Measurements from ENCODE around the gene CTNNA1.

Gene CTNNA1

DNA sequence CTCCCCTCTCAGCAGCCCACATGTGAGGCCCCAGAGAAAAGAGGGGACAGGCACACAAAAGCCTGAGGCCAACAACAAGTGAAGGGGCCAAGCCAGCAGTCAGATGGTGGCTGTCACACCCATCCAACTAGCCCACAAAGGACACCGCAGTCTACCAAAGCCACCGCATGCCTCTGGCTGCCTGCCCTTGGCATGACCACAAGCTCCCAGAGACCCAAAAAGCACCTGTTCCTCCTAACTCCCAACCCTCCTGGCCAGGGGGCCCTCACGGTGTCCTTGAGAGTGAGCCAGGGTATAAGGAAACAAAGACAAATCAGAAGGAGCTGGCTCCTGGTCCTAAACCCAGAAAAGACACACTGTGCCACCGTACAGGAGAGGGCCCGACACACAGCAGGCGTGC is 199.7 kb downstream of the CTNNA1 start:
- DNase-seq: no peak

GRCh38 chr5:138953387-138954256 is 200.4 kb downstream of the CTNNA1 start:
- peak; percentile 75 for DNase-seq

- DNase-seq: no peak
Measured at GRCh38 chr5:138954257-138955012, 201.2 kb downstream of the CTNNA1 start.

GRCh38 chr5:138955013-138955660 is 201.9 kb downstream of the CTNNA1 start:
- DNase-seq: no peak

DNA sequence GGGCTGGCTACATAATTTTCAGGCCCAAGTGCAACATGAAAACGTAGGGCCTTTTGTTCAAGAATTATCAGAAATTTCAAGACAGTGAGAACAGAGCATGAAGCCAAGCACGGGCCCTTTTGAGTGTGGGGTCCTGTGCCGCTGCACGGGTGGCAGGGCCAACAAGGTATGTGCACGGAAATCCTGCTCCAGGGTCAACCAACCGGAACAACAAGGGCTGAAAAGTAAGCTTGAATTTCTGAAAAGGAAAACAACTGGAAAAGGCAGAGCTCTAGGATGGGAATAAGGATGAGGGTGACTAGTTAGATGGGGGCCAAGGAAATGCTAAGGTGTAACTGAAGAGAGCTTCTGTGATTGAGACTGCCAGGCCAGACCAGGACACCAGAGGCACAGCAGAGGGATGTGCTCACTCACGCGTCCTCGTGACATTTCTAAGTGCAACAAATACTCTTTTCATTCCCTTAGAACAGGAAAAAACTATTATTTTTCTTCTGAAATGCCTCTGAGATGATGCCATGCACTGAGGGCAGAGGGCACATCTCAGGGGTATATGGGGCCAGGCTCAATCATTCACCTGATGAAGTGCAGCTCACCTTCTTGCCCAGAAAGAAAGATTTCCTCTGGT is 202.6 kb downstream of the CTNNA1 start:
- no peak for DNase-seq

DNA sequence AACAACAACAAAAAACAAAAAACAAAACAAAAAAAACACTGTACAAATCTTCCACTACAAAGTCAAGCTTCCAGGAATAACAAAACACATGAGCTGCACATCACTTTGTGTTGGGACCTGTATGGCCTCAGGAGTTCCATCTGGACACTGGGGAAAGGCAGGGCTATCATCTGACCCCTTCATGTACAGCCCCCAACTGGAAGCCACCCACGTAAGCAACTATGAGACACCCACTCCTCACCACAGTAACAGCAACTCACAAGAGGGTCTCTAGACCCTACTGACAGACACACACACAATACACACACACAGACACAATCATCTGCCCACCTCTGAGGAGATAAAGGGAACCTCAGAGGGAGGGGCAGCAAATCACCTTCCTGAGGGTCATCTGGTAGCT is 203.6 kb downstream of the CTNNA1 start:
- DNase-seq: no peak

- DNase-seq: no peak
Measured at GRCh38 chr5:138960145-138960692, 207.0 kb downstream of the CTNNA1 start.

GRCh38 chr5:138961221-138961620 is 208.0 kb downstream of the CTNNA1 start:
- DNase-seq: no peak

- no peak for DNase-seq
Measured at GRCh38 chr5:138961729-138962128, 208.5 kb downstream of the CTNNA1 start.

DNA sequence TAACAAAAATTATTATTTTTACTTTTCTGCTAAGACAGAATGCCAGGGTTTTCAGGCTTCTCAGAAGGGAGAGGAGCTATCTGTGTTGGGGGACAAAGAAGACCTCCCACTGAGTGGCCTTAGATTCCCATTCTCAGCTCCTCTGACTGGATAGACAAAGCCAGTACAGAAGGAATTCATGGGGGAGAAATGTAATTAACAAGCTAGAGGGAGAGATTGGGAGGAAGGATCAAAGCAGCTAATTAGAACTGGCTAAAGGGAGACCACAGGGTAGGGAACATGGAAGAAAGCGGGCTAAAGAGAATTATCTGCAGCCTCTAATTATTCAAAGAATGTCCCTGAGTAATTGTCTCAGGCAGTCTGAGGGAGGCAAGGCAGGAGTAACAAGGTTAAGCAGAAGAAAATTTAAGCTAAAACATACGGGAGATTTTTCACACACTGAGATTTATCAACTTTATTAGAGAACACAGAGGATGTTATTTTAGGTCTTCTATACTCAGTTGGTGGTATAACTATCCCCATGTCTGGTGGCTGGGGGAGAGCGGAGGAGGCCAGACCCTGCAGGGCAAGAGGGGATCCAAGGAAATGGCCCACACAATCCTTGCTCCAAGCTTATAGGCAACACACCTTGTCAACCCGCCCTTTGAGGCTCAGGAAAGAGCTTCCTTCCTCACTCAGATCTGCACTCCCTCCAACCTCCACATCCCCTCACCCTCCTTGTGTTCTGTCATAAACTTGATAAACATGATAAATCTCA is 209.6 kb downstream of the CTNNA1 start:
- peak; percentile 40 for DNase-seq

DNA sequence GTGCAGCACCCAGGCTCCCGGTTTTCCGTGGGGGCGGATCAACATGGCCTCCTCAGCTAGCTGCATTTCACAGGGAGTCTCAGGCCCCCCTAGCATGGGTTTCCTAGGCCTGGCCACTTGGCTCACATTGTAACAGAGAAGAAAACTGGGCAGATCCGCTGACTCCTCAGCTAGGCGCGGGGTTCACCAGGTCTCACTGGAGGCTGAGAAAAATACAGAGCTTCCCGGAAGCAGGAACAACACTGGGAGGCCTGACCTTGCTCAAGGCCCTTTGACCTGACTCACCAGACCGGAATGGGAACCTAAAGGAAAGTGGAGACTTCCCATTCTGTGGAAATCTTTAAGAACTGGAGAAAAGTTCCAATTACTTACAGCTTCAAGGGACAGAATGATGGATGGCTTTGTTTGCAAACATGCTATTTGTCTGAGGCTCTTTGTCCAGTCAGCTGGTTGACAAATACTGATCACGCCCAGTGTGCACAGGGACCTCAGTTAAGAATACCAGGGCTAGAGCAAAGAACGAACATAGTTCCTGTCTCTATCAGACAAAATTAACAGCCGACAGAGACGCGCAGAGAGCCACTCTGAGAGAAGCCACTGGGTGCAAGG is 210.6 kb downstream of the CTNNA1 start:
- no peak for DNase-seq

GRCh38 chr5:138964647-138965201 is 211.5 kb downstream of the CTNNA1 start:
- DNase-seq: no peak

- no peak for DNase-seq
Measured at GRCh38 chr5:138965626-138966025, 212.4 kb downstream of the CTNNA1 start.

DNA sequence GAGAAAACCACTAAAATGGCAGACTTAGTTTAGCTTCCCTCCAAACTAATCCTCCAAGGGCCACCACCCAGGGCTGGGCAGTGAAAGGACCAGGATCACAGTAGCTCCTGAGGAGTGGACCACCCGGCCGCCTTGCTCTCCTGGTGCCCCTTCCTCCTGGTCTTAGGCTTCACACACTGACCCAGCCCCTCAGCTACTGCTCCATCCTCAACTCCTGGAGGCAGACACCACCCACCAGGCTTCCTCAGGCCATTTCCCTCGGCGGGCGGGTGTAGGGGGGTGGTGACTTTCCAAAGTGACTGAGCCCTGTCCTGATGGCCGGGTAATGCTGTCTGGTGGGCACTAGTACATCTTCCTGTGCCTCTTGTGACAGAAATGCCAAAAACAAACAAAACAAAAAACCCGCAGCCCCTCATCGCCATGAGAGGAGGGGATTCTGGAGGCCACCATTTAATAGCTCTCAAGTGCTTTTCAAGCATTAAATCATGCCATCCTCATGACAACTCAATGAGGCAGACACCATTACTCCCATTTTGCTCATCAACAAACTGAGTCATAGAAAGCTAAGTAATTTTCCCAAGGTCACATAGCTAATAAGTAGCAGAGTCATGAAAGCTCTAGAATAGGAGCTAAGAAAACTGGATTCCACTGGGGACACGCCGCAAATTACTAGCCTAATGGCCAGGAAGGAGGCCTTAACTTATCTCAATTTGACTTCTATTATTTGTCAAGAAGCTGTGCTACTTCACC is 213.2 kb downstream of the CTNNA1 start:
- no peak for DNase-seq

DNA sequence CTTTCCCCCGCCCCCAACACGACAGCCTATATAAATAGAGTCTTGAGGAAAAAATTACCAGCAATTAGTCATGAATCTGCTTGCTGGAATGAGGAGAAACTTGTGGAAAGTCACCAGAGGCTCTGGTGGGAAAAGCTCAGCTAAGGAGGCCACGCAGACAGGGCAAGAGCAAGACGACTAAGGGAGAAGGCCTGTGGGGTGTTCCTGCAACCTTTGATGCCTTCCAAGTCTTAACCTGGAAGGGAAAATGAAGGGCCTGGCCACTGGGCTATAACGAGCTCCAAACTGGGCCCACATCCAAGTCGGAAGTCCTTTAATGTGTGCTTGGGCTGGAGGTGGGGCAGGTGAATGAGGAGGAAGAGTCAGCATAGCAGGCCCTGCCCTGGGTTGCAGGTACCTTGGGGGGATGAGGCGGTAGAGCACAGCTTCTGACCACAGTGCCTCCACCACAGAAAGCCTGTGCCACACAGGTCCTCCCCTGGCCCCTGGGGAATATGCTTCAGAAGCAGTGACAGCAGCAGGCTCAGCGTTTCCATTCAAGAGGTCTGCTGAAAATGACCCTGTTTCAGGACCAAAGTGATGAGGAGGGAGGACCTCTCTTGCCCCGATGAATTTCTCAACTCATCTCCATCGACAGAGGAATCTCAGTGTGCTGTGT is 214.7 kb downstream of the CTNNA1 start:
- DNase-seq: peak; percentile 56

DNA sequence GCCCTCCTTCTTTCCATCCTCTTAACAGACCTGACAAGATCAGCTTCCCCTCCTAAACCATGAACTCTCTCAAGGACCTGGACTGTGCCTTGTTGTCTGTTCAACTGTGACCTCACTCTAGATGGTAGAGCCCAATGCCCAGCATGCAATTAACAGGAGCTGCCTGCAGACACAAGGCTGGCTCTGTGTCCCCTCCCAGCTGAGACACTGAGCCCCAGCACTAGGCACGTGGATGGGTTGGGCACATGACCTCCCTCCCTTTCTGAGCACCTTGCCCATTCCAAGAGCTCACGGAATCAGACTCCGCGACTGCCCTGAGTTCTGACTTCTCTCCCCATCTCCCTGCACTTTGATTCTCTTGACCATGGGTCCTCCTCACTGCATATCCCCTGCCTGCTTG is 215.4 kb downstream of the CTNNA1 start:
- DNase-seq: no peak

GRCh38 chr5:138969323-138970002 is 216.2 kb downstream of the CTNNA1 start:
- no peak for DNase-seq

DNA sequence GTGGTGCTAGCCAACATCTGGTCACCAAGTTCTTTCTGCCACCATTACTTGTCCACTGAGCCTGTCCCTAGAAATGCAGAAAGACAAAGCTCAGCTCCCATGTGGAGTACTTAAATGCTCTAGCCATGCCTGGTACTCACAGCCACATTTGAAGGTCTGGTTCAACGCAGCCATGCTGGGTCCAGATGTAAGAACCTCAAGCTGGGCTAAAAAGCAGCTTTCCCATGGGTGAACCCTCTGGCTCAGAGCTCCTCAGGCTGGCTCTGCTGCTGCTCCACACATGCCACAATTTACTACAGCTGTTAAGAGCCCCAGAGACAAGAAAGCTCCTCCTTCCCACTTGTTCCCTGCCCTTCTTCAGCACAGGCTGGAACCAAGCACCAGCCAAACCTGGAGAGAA is 219.0 kb downstream of the CTNNA1 start:
- DNase-seq: peak; percentile 24

GRCh38 chr5:138972836-138973235 is 219.6 kb downstream of the CTNNA1 start:
- no peak for DNase-seq
